Right renal pelvis (tissue), 4 donors: Measurements from ENCODE around the gene CSNK1D. TPM values are rescaled to one million over a fixed set of nuclear protein-coding genes. Genes with fewer than 3 reads are reported as not detected.
"Not testable (repeated sequence)": the region's sequence is repeated elsewhere in the genome, so short reads cannot be mapped to it uniquely, and the experiment has no call there.

Experiments
- DNase-seq, 4 donors: peaks; one replicate each; pipeline ENCODE4 v3.0.0-alpha.2; 2013; ENCODE audit warnings: low read depth in 4 of 4, low spot score in 3 of 4, missing footprints in 1 of 4
- polyA plus RNA-seq, 4 donors: library from polyadenylated mRNA; unstranded; fragments of 120-200 nt; gene quantifications; one replicate each; pipeline ENCODE4 v1.2.1, GENCODE V29; 2013; ENCODE audit not compliant: insufficient read length in 4 of 4

The CSNK1D gene
- polyA plus RNA-seq, 4 donors, result 112 to 135 (median 122) TPM

GRCh38 chr17:82254096-82254495 is 19.4 kb downstream of the CSNK1D start:
- not testable (repeated sequence) for DNase-seq

- DNase-seq, result no peak
Measured at GRCh38 chr17:82253179-82253544, 20.3 kb downstream of the CSNK1D start.

DNA sequence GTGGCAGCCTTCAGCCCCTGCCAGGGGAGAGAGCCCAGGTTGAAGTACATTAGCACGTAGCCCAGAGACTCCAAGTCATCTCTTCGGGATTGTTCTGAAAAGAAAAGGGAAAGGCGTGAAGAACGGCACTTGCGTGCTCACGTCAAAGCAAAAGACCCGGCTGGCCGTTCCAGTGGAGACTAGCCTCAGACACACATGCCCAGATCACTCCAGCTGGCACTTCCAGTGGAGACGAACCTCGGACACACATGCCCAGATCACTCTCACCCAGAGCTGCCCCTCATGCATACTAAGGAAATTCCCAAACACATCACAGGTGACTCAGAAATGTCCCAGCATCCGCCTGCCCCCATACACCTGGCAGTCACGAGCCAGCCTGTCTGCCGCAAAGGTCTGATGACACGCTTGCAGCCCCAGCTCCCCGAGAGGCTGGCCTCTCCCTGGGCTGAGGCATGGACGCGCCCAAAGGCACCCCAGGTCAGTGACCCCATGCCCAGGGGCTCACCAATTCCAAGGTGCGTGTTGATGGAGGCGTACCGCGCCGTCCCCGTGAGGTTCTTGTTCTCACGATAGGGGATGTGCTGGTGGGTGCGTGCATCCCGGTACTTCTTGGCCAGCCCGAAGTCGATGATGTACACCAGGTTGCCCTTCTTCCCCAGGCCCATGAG is 20.9 kb downstream of the CSNK1D start:
- DNase-seq, result no peak

GRCh38 chr17:82250868-82251500 is 22.5 kb downstream of the CSNK1D start:
- no peak for DNase-seq

GRCh38 chr17:82249896-82250581 is 23.5 kb downstream of the CSNK1D start:
- DNase-seq, result no peak

DNA sequence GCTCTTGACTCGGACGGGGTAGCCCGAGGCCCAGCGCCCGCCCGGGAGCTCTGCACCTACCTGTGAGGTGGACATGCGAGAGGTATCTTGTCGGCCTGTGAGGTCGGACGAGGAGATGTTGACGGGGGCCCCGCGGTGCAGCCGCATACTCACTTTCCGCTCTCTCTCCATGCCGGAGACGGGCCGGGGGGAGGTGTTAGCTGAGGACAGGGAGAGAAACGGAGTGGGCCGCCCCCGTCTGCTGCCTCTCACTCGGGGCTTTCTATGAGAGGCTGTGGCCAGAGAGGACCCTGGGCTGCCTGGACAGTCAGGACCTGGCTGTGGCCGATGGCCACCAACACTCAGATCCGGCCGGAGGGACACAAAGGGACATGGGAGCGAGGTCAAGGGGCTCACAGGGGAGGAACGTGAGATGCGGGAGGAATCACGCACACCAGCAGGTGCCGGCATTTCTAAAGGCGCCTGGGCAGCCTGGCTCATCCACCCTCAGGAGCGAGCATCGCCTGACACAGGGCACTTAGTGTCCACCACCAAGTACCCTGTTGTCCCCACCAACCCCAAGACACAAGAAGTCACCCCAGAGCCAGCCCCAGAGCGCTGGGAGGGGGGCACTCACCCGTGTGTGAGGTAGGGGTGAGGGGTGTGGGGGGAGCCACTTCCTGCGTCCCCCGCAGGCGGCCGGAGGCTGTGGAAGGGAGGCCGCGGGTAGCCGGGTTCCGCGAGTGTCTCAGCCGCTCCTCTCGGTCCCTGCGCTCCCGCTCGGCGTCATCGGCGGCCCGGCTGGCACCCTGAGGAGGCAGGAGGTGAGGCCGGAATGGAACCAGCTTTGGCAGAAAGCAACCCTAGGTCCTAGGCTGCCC is 24.5 kb downstream of the CSNK1D start:
- DNase-seq, result no peak

DNA sequence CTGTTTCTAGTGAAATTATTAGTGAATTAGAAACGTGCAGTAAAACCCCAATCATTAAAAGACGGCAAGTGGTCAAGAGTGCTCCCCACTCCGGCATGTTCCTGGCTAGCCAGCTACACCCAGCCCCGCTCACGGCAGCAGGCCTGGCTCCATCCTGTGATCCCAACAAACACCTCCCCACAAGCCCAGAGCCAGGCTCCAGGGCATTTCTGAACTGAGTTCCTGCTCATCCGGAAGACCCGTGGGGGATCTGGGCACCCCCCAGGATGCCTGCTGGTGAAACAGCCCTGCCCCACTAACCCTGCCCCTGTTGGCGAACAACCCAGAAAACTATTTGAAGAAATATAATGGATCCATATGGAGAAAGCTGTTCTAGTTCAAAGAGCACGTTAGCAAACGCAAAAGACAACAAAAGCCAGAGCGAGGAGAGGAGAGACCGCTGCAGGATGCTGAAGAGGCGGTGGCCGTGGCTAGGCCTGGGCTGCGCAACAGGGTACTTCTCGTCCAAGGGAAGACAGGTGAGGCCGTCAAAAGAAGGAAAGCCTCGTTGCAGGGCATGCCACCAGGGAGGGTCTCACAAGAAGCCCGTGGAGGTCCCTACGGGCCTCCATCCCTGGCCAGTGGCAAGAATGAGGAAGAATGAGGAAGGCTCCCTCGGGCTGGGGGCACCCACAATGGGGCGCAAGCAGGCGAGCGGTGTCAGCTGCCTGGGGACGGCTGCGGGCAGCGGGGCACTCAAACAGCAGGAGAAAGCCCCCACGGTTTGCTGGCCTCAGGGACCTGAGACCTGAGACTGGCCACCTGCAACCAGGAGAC is 25.4 kb downstream of the CSNK1D start:
- no peak for DNase-seq

DNA sequence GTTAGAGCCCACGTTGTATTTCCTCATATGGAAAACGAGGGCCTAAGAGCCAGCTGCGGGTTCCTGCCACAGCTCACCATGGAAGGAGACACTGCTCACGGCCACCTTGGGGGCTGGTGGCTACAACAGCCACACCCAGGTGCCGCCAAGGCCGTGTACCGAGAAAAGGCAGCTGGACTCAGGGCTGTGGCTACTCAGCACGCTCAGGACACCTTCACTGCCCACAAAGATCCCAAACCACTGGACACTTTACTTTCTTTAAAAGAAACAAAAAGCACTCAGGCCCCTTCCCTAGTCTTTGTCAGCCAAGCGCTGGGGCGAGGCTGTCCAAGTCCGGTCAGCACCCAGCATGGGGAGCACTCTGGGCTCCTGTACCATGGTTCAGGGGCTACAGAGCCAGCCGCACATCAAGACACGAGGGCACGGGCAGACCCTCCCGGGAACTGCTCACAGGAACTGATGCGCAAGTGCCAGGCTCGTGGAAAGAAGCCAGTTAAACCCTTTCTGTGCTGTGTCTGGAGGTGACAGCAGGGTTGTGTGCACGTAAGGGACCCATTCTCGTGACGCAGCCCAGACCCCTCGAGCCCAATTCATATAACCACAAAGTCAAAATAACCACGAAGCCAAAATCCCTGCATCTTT is 26.2 kb downstream of the CSNK1D start:
- DNase-seq, result no peak

- no peak for DNase-seq
Measured at GRCh38 chr17:82246365-82247181, 26.9 kb downstream of the CSNK1D start.

GRCh38 chr17:82246040-82246364 is 27.5 kb downstream of the CSNK1D start:
- DNase-seq, result no peak

GRCh38 chr17:82245134-82246039 is 28.1 kb downstream of the CSNK1D start:
- DNase-seq, result no peak

GRCh38 chr17:82244413-82245133 is 28.9 kb downstream of the CSNK1D start:
- no peak for DNase-seq

DNA sequence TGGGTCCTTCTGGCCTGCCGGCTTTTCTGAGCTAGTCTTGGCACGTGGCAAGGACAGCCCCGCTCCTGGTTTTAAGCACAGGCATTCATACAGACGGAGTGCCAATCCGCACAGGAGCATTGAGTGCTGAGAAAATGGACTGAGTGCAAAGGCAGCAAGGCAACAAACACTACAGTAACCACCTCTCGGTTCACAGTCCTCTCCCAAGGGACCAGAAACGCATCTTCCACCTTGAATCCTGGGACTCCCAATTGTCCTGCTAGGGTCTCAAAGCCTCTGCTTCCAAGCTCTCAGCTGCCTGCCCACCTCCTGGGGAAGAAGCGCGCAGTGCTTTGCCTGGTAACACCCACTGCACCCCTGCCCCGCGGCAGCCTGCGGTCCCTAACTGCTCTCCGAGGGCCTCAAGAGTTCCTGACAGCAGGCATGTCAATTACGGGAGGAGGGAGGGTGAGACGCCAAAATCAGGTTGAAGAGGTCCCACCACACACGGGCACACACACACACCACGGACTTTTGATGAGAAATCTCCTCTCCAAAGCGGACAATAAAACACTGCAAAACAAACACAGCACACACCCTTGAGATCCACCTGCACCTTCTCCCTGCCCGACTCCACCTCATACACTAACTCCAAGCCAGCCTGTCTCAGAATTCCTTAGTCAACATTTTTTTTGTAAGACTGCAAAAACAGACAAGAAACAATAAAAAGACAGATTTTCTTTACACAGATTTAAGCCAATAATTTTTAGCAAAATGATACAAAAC is 29.7 kb downstream of the CSNK1D start:
- no peak for DNase-seq

GRCh38 chr17:82242977-82243647 is 30.4 kb downstream of the CSNK1D start:
- no peak for DNase-seq

- DNase-seq, result no peak
Measured at GRCh38 chr17:82242698-82242976, 30.9 kb downstream of the CSNK1D start.
